ENCODE data around the gene TLR1.
"Not testable (repeated sequence)": the region's sequence is repeated elsewhere in the genome, so short reads cannot be mapped to it uniquely, and the experiment has no call there.

Gene TLR1

GRCh38 chr4:38779790-38780189, 24.8 kb downstream of the TLR1 start:
- Histone ChIP-seq H3K4me3 (ENCODE audit: low read length) (no peak overlapping the region), H3F3A (ENCODE audit: insufficient read depth, low read length) (no peaks in the 10 kb centered on the region), H3K4me2 (ENCODE audit: low read depth, low read length) (no peak overlapping the region), H3K27ac (ENCODE audit: low read length) (no peak overlapping the region), H3K9me2 (replicated peaks; ENCODE audit: insufficient read depth, low read length) (no peaks in the 10 kb centered on the region), H2AFZ (ENCODE audit: low read length) (no peak overlapping the region), H3K79me2 (ENCODE audit: low read length) (no peaks in the 10 kb centered on the region), H4K20me1 (ENCODE audit: insufficient read depth, low read length) (no peaks in the 10 kb centered on the region), H3K36me3 (replicated peaks; ENCODE audit: insufficient read depth, low read length) (no peaks in the 10 kb centered on the region), H3K9ac (ENCODE audit: low read length) (no peak overlapping the region), H3K4me1 (ENCODE audit: low read length) (no peaks in the 10 kb centered on the region), H3K9me3 (replicated peaks; ENCODE audit: insufficient read depth, low read length) (no peaks in the 10 kb centered on the region), H3K27me3 (replicated peaks; ENCODE audit: insufficient read depth, low read length) (no peaks in the 10 kb centered on the region)
- DNase-seq: no peak
- TF ChIP-seq EZH2 (optimal IDR thresholded peaks at IDR 0.05; ENCODE audit: low read depth, low read length) (no peak), CTCF (IDR thresholded peaks at IDR 0.05; ENCODE audit: low read length) (no peak), EZH2phosphoT487 (IDR thresholded peaks at IDR 0.05; ENCODE audit: low read length) (no peak)

GRCh38 chr4:38777925-38778324, 26.7 kb downstream of the TLR1 start:
- H3K36me3 ChIP-seq (replicated peaks; ENCODE audit: insufficient read depth, low read length); H3K9me3 ChIP-seq (replicated peaks; ENCODE audit: insufficient read depth, low read length); H3K27me3 ChIP-seq (replicated peaks; ENCODE audit: insufficient read depth, low read length); H3K79me2 ChIP-seq (ENCODE audit: low read length); H4K20me1 ChIP-seq (ENCODE audit: insufficient read depth, low read length); H3K4me3 ChIP-seq (ENCODE audit: low read length); H3K9me2 ChIP-seq (replicated peaks; ENCODE audit: insufficient read depth, low read length); H3F3A ChIP-seq (ENCODE audit: insufficient read depth, low read length); H3K9ac ChIP-seq (ENCODE audit: low read length); DNase-seq; H3K4me1 ChIP-seq (ENCODE audit: low read length); H3K27ac ChIP-seq (ENCODE audit: low read length); H3K4me2 ChIP-seq (ENCODE audit: low read depth, low read length); H2AFZ ChIP-seq (ENCODE audit: low read length): not testable (repeated sequence)

GRCh38 chr4:38775326-38775725, 29.3 kb downstream of the TLR1 start:
- Histone ChIP-seq H3K4me1 (ENCODE audit: low read length) (no peaks in the 10 kb centered on the region), H3K27me3 (replicated peaks; ENCODE audit: insufficient read depth, low read length) (no peaks in the 10 kb centered on the region), H3K9me2 (replicated peaks; ENCODE audit: insufficient read depth, low read length) (no peaks in the 10 kb centered on the region), H3K9ac (ENCODE audit: low read length) (no peak overlapping the region), H3F3A (ENCODE audit: insufficient read depth, low read length) (no peaks in the 10 kb centered on the region), H2AFZ (ENCODE audit: low read length) (no peak overlapping the region), H3K9me3 (replicated peaks; ENCODE audit: insufficient read depth, low read length) (no peaks in the 10 kb centered on the region), H3K27ac (ENCODE audit: low read length) (no peak overlapping the region), H3K4me3 (ENCODE audit: low read length) (no peak overlapping the region), H3K79me2 (ENCODE audit: low read length) (no peaks in the 10 kb centered on the region), H3K36me3 (replicated peaks; ENCODE audit: insufficient read depth, low read length) (no peaks in the 10 kb centered on the region), H4K20me1 (ENCODE audit: insufficient read depth, low read length) (no peaks in the 10 kb centered on the region), H3K4me2 (ENCODE audit: low read depth, low read length) (no peak overlapping the region)
- no peak for DNase-seq
- TF ChIP-seq EZH2phosphoT487 (IDR thresholded peaks at IDR 0.05; ENCODE audit: low read length): no peak
- no peak for TF ChIP-seq EZH2 (optimal IDR thresholded peaks at IDR 0.05; ENCODE audit: low read depth, low read length)
- TF ChIP-seq CTCF (IDR thresholded peaks at IDR 0.05; ENCODE audit: low read length): no peak

GRCh38 chr4:38774181-38774955, 30.2 kb downstream of the TLR1 start:
- Histone ChIP-seq H3K4me2 (ENCODE audit: low read depth, low read length) (no peak overlapping the region), H3K4me1 (ENCODE audit: low read length) (no peaks in the 10 kb centered on the region), H2AFZ (ENCODE audit: low read length) (no peak overlapping the region), H3K9ac (ENCODE audit: low read length) (no peak overlapping the region), H3K9me2 (replicated peaks; ENCODE audit: insufficient read depth, low read length) (no peaks in the 10 kb centered on the region), H3K27me3 (replicated peaks; ENCODE audit: insufficient read depth, low read length) (no peaks in the 10 kb centered on the region), H4K20me1 (ENCODE audit: insufficient read depth, low read length) (no peaks in the 10 kb centered on the region), H3K9me3 (replicated peaks; ENCODE audit: insufficient read depth, low read length) (no peaks in the 10 kb centered on the region), H3F3A (ENCODE audit: insufficient read depth, low read length) (no peaks in the 10 kb centered on the region), H3K79me2 (ENCODE audit: low read length) (no peaks in the 10 kb centered on the region), H3K4me3 (ENCODE audit: low read length) (no peak overlapping the region), H3K36me3 (replicated peaks; ENCODE audit: insufficient read depth, low read length) (no peaks in the 10 kb centered on the region), H3K27ac (ENCODE audit: low read length) (no peak overlapping the region)
- DNase-seq: no peak
- TF ChIP-seq CTCF (IDR thresholded peaks at IDR 0.05; ENCODE audit: low read length) (no peak), EZH2phosphoT487 (IDR thresholded peaks at IDR 0.05; ENCODE audit: low read length) (no peak), EZH2 (optimal IDR thresholded peaks at IDR 0.05; ENCODE audit: low read depth, low read length) (no peak)

GRCh38 chr4:38770281-38770680, 34.3 kb downstream of the TLR1 start:
- H3K36me3 ChIP-seq (replicated peaks; ENCODE audit: insufficient read depth, low read length); H3K79me2 ChIP-seq (ENCODE audit: low read length); H3K4me3 ChIP-seq (ENCODE audit: low read length); H3K9me2 ChIP-seq (replicated peaks; ENCODE audit: insufficient read depth, low read length); H2AFZ ChIP-seq (ENCODE audit: low read length); H3K9me3 ChIP-seq (replicated peaks; ENCODE audit: insufficient read depth, low read length); DNase-seq; H3K9ac ChIP-seq (ENCODE audit: low read length); H3K4me2 ChIP-seq (ENCODE audit: low read depth, low read length); H3K4me1 ChIP-seq (ENCODE audit: low read length); H3F3A ChIP-seq (ENCODE audit: insufficient read depth, low read length); H3K27me3 ChIP-seq (replicated peaks; ENCODE audit: insufficient read depth, low read length); H3K27ac ChIP-seq (ENCODE audit: low read length); H4K20me1 ChIP-seq (ENCODE audit: insufficient read depth, low read length): not testable (repeated sequence)
